WTC11 (cell line): Measurements from ENCODE around the gene MIX23.

Experiments
- ATF1 ChIP-seq: sonication (generic); formaldehyde crosslinking; IDR thresholded peaks from 2 replicates; pipeline ENCODE4 v1.8.1; 2023; ENCODE audit warnings: mild to moderate bottlenecking, moderate library complexity, missing genetic modification reagents
- TEAD4 ChIP-seq: sonication (generic); formaldehyde crosslinking; IDR thresholded peaks from 2 replicates; pipeline ENCODE4 v1.8.0; 2022; ENCODE audit warnings: mild to moderate bottlenecking, missing genetic modification reagents
- ZNF396 ChIP-seq: fragments of 250-450 bp; sonication (Bioruptor Pico); IDR thresholded peaks from 2 replicates; pipeline ENCODE4 v1.8.0; 2021; ENCODE audit warnings: mild to moderate bottlenecking, moderate library complexity, borderline replicate concordance
- ZNF512 ChIP-seq: sonication (generic); formaldehyde crosslinking; IDR thresholded peaks from 2 replicates; pipeline ENCODE4 v1.8.1; 2022; ENCODE audit warnings: missing genetic modification reagents, borderline replicate concordance
- TF ChIP-seq, protein P1 (sequence below): fragments of 200-600 bp; IDR thresholded peaks from 2 replicates; pipeline ENCODE4 v1.8.0; 2022; ENCODE audit warnings: antibody characterized with exemption

- TF ChIP-seq ZNF512 (no peak), ZNF396 (CRISPR knock-in tag) (no peak), ATF1 (no peak), TEAD4 (CRISPR knock-in tag) (no peak)
- TF ChIP-seq, protein P1, sequence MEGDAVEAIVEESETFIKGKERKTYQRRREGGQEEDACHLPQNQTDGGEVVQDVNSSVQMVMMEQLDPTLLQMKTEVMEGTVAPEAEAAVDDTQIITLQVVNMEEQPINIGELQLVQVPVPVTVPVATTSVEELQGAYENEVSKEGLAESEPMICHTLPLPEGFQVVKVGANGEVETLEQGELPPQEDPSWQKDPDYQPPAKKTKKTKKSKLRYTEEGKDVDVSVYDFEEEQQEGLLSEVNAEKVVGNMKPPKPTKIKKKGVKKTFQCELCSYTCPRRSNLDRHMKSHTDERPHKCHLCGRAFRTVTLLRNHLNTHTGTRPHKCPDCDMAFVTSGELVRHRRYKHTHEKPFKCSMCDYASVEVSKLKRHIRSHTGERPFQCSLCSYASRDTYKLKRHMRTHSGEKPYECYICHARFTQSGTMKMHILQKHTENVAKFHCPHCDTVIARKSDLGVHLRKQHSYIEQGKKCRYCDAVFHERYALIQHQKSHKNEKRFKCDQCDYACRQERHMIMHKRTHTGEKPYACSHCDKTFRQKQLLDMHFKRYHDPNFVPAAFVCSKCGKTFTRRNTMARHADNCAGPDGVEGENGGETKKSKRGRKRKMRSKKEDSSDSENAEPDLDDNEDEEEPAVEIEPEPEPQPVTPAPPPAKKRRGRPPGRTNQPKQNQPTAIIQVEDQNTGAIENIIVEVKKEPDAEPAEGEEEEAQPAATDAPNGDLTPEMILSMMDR: no peak
These were observed 40.2 kb downstream of the MIX23 start for GRCh38 chr3:122342803-122343202.
